Measurements from ENCODE around the gene SHB. TPM values are rescaled to one million over a fixed set of nuclear protein-coding genes. Genes with fewer than 3 reads are reported as not detected.
"Not testable (repeated sequence)": the region's sequence is repeated elsewhere in the genome, so short reads cannot be mapped to it uniquely, and the experiment has no call there.

The SHB gene
- total RNA-seq, 4 donors from 2014 or later: 27.6 to 42.6 (median 34.5) TPM

DNA sequence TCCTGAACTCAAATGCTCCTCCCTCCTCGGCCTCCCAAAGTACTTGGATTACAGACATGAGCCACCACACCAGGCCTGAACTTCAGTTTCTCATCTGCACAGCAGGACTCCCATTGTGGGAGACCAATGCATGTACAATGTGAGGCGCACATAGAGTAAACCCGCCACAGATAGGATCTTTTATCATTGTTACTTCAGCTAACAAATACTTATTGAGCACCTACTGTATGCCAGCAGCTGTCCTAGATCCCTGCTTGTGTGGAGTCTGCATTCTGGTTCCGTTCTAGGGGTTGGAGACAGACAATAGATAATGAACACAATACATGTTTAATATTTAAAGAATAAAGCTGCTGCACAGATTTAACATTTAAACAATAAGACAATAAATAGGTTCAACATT lies 158.8 kb downstream of the SHB start:
- no peak overlapping the region for H3K4me3 ChIP-seq (ENCODE audit: low read depth, poor library complexity, severe bottlenecking)
- no peak for TF ChIP-seq POLR2A (IDR thresholded peaks at IDR 0.05)
- TF ChIP-seq, protein P1, sequence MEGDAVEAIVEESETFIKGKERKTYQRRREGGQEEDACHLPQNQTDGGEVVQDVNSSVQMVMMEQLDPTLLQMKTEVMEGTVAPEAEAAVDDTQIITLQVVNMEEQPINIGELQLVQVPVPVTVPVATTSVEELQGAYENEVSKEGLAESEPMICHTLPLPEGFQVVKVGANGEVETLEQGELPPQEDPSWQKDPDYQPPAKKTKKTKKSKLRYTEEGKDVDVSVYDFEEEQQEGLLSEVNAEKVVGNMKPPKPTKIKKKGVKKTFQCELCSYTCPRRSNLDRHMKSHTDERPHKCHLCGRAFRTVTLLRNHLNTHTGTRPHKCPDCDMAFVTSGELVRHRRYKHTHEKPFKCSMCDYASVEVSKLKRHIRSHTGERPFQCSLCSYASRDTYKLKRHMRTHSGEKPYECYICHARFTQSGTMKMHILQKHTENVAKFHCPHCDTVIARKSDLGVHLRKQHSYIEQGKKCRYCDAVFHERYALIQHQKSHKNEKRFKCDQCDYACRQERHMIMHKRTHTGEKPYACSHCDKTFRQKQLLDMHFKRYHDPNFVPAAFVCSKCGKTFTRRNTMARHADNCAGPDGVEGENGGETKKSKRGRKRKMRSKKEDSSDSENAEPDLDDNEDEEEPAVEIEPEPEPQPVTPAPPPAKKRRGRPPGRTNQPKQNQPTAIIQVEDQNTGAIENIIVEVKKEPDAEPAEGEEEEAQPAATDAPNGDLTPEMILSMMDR (IDR thresholded peaks at IDR 0.05): no peak
- whole genome bisulfite sequencing, 2 donors: 94 to 98% methylated on average over 4 of the region's 4 CpGs
- peak in 1 of 2 donors; percentile 12 for DNase-seq (ENCODE audit: low spot score in 2 of 2)
- intact Hi-C loops (cut with DNase I; ENCODE audit: low total_unique reads): loop anchor here (10.0 kb wide), 3 partner anchors 155 to 455 kb away; partner anchors contain the start of gene SHB

DNA sequence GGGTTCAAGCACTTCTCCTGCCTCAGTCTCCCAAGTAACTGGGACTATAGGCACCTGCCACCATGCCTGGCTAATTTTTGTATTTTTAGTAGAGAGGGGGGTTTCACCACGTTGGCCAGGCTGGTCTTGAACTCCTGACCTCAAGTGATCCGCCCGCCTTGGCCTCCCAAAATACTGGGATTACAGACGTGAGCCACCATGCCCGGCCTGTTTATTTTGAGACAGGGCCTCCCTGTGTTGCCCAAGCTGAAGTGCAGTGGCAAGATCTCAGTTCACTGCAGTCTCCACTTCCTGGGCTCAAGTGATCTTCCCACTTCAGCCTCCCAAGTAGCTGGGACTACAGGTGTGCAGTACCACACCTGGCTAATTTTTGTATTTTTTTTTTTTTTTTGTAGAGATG lies 159.2 kb downstream of the SHB start:
- peak in 1 of 2 donors; percentile 78 for DNase-seq (ENCODE audit: low spot score in 2 of 2)
- not testable (repeated sequence) for H3K4me3 ChIP-seq (ENCODE audit: low read depth, poor library complexity, severe bottlenecking)
- WGBS, 2 donors: 80 to 84% methylated on average over 5 of the region's 5 CpGs
- intact Hi-C loops (cut with DNase I; ENCODE audit: low total_unique reads): loop anchor here (10.0 kb wide), 3 partner anchors 155 to 455 kb away; partner anchors contain the start of gene SHB

DNA sequence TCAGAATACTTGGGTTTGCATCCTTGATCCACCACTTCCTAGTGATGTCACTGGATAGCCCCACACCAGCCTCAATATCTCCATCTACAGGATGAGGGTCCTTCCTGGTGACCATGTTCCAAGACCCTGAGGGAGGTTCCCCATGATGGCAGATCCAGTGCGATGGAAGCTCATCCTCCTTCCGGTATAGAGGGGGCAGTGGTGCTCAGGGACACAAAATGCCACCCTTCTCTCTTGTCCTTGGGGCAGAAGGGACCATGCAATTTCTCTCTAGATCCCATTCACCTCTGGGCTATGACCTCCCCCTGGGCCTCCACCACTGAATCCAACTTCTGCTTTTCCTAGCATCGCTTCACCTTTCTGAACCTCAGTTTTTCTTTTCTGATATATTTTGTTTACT lies 159.7 kb downstream of the SHB start:
- WGBS, 2 donors: 84 to 91% methylated on average over 3 of the region's 3 CpGs
- DNase-seq (ENCODE audit: low spot score in 2 of 2): peak in 1 of 2 donors; percentile 26
- intact Hi-C loops (cut with DNase I; ENCODE audit: low total_unique reads): no loop called here
- TF ChIP-seq POLR2A (IDR thresholded peaks at IDR 0.05): no peak
- TF ChIP-seq, protein P1 (IDR thresholded peaks at IDR 0.05): no peak
- H3K4me3 ChIP-seq (ENCODE audit: low read depth, poor library complexity, severe bottlenecking): no peak overlapping the region

DNA sequence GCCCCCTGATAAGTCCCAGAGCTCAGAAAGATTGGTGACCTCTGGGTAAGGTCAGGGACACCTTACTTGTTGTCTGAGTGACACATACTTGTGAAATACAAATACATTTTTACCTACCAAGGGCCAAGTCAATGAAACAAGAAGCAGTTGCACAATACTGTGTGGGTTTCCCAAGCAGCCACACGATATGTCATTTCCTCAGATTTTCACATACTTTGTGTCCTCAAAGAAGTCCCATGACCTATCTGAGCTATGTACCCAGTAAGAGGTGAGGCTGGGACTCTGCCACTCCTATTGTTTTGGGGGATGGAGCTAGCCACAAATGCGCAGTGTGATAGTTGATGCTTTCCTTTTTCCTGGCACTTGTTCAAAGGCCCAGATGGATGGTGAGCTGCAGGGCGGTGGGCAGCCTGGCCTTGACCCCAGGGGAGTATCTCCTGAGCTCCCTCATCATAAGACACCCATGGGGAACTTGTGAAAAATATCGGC lies 160.3 kb downstream of the SHB start:
- intact Hi-C loops (cut with DNase I; ENCODE audit: low total_unique reads): no loop called here
- 71 to 78% methylated on average over 4 of the region's 4 CpGs for WGBS, 2 donors
- H3K4me3 ChIP-seq (ENCODE audit: low read depth, poor library complexity, severe bottlenecking): no peak overlapping the region
- peak in 1 of 2 donors; percentile 56 for DNase-seq (ENCODE audit: low spot score in 2 of 2)
- TF ChIP-seq, protein P1 (IDR thresholded peaks at IDR 0.05): no peak
- TF ChIP-seq POLR2A (IDR thresholded peaks at IDR 0.05): no peak

GRCh38 chr9:37908283-37908682 lies 160.7 kb downstream of the SHB start:
- no peak overlapping the region for H3K4me3 ChIP-seq (ENCODE audit: low read depth, poor library complexity, severe bottlenecking)
- TF ChIP-seq, protein P1 (IDR thresholded peaks at IDR 0.05): no peak
- TF ChIP-seq POLR2A (IDR thresholded peaks at IDR 0.05): no peak
- DNase-seq (ENCODE audit: low spot score in 2 of 2): no peak
- intact Hi-C loops (cut with DNase I; ENCODE audit: low total_unique reads): no loop called here
- 92 to 95% methylated on average over 4 of the region's 4 CpGs for WGBS, 2 donors

- TF ChIP-seq POLR2A (IDR thresholded peaks at IDR 0.05): no peak
- TF ChIP-seq, protein P1 (IDR thresholded peaks at IDR 0.05): no peak
- no peak overlapping the region for H3K4me3 ChIP-seq (ENCODE audit: low read depth, poor library complexity, severe bottlenecking)
- intact Hi-C loops (cut with DNase I; ENCODE audit: low total_unique reads): no loop called here
- peak in 1 of 2 donors; percentile 67 for DNase-seq (ENCODE audit: low spot score in 2 of 2)
- 85 to 90% methylated on average over 11 of the region's 11 CpGs for WGBS, 2 donors
These were observed 162.5 kb downstream of the SHB start for GRCh38 chr9:37906312-37907239.

Measured in lower leg skin (tissue), 4 donors.